Stimulated activated CD8-positive, alpha-beta memory T cell treated with anti-CD3 and anti-CD28 coated beads, Interleukin-12 subunit alpha, Interleukin-12 subunit beta, amount 100 ng/mL, for 24 hours (primary cell): ENCODE measurements around the gene ZBTB16.

Experiments
- DNase-seq: peaks from one replicate; pipeline ENCODE4 v3.0.0-alpha.2; 2020; ENCODE audit errors: extremely low read depth

Gene ZBTB16

DNA sequence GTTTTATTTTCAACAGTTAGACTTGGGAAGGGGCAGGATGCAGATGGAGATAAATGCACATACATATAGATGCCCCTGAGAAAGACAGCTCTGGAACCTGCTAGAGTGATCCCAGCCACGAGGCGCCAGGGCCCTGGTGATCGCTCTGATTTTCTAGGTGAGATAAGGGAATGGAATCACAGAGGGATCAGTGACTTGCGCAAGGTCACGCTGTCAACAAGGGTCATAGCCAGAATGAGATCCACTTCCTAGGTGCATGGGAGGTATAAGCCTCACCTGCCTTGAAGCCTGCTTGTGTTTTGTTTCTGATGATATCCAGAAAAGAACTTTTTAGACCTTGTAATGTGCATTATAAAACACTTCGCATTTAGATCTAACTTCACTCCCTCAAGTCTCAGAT is 47.5 kb downstream of the ZBTB16 start:
- DNase-seq, result no peak

DNA sequence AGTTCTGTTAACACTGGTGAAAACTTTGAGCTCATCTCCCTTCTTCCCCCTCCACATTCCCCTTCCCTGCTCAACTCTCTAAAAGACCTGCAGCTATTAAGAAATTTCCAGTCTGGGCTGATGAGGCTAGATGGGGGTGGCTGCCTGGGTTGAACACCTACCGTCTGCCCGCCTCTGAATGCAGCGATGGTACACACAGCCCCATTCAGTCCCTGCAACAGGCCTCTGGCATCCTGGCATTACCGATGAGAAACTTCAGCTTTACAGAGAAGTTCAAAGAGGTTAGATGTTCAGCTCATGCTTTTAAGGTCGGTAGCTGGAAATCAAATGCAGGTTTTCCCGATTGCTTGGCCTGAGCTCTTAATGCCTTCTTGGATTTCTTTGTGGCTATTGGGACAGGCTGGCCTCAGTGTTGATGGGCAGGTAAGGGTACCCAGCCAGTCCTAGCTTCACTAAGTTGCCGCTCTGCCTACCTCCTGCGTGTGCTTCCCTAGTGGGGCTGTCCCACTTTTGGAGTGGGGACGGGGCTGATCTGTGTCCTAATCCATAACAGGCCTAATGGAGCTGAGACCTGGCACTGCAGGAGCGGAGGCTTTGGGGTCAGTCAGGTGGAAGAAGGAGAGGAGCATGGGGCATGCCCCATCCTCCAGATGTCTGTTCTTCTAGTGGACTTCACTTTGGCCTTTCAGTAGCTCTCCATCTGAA is 49.1 kb downstream of the ZBTB16 start:
- no peak for DNase-seq

GRCh38 chr11:114109206-114110090 is 49.9 kb downstream of the ZBTB16 start:
- no peak for DNase-seq

DNA sequence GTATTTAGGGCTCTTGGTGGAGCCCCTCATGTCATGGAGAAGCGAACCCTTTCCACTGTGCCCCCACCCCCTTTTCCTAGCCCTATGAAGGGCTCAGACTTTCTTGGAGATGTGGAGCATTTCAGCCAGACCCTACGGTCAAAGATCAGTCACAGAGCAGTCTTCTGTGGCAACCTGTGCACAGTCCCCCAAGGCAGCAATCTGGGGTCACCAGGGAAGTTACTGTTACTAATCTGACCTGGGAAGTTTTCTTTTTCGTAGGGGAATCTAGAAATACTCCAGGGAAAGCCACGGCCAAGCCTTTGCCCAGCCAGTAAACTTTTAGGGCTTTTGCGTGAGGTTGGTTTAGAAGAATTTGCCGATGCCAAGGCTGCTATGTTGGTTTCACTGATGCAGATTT is 50.6 kb downstream of the ZBTB16 start:
- DNase-seq, result no peak

DNA sequence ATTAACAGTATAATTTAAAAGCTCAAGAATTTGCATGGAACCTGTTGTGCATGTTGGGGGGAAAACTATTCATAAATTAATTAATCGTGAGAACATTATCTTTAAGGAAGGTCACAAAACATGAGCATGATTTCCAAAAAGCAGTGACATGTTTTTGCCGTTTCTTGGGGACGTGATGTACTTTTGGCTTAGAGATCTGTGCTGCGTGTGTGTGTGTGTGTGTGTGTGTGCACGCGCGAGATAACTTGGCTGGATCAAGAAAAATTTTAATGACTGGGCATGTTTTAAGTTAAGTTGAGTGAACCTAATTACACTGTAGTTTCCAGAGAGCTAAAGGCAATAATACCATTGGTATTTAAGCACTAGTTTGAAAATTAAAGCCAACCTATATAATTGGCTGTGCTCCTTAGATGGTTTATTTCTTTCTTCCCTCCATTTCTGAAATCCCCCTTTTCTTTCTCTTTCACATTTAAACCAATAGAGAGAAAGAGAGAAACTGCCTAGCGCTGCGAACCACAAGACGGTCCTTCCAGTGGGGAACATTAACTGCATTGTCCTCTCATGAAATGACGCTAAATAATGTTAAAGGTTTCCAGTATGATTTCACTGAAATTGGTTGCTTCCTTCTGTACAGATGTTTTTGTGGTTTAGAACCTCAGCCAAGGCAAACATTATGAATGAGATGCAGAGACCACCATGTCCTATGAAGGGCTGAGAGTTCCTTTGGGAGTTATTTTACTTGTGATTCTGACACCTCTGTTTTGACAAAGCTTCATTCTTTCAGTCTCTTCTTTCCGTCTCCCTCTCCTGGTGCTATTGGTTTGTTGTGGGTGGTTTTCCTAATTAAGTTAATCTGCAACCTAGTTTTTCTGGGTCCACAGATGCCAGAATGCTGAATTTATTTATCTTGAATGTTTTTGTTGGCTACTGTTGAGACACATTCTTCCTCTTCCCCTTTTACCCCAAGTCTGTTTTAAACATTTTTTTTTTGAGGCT is 51.7 kb downstream of the ZBTB16 start:
- no peak for DNase-seq

DNA sequence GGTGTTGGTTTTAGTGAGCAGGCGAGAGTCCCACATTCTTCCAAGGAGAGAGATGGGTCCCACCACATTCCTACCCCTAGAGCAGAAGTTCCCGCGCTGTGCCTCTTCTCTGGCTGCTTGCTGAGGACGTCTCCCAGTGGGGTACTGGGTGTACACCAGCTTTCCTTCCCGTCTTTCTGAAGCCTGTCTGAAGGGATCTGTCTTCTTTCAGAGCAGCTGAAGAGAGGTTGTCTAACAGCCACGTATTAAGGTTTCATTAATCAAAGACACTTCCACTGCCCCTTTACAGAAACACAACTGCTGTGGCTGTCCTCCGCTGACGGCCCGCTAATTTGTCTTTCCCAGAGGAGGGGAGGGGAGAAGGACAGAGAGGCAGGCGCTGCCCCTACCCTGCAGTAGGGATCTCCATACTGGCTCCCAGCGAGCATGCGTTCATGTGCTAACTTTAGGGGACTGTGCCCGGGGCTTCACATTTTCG is 56.0 kb downstream of the ZBTB16 start:
- DNase-seq, result no peak

DNA sequence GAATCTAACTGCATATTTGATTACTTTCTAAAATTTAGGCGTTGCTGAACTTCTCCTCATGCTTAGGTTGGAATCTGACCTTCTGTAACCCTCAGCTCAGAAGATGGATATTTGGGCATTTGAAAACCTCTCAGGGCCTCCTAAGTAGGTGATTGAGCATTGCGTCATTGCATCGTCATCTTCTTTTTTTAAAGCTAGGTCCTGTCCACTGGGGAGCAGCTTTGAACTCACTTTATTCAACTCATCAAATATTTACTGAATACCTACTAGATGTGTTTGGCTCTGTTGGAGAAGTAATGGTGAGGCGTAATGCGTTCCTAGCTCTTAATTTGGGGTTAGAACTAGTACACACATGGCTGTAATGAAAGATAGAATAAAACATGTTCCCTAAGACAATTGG is 56.8 kb downstream of the ZBTB16 start:
- no peak for DNase-seq

DNA sequence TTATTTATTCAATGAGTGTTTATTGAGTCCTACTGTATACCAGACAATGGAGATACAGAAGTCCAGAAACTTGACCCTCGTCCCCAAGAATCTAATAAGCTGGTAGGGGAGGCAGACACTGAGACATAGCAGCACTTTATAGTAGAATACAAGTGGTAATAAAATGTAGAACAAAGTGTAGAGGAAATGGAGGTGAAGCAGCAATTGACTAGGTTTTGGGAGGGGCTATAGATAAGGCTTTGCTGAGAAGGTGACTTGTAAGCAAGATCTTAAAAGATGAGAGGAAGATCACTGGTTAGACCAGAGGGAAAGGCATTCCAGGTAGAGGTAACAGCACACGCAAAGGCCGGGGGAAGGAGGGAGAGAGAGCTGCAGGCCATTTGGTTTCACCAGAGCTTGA is 57.3 kb downstream of the ZBTB16 start:
- no peak for DNase-seq

GRCh38 chr11:114120606-114121005 is 61.1 kb downstream of the ZBTB16 start:
- no peak for DNase-seq

DNA sequence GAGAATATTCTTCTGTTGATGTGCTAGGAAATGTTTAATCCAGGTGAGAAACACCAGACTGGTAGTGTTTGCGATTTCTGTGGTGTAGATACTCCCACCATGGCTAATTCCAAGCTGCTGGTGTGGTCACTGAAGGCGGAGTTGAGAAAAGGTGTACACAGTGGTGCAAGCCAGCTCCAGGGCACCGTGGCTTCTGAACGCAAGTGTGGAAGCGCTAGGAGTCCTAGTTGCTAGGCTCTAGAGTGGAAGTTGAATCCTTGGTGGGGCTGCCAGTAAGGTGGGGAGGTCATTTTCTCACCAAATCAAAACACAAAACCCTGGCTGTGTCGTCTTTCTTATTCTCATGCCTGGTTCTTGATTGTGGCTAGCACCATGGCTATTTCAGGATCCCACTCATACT is 61.6 kb downstream of the ZBTB16 start:
- DNase-seq, result no peak

DNA sequence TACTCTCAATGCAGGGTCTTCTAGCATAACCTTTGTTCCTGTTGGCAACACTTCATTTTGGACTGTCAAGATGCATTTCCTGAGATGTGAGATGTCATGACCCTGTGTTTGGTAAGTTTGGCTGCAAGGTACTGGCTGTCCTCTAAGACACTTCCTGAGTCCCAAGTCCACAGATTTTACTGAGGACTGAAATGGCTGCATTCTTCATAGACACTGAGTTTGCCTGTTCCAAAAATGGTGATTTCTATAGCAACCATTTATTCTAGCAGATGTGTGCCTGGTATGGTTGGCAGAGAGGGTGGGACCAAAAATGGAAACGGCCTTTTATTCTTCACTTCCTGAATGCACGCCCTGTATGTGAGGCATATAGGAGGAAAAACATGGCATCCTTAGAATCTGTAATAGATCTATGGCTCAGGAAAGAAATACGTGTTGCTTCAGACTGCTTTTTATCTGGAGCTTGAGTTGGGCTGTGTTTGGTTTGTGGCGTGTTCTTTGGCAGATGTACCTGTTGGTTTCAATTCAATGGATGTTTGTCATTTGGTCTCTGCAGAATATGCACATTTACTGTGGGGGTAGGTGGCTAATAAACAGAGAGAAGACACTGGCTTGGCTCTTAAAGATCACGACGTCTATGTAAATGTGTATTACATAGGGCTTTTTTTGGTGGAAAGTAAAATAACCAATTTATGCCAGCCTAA is 62.4 kb downstream of the ZBTB16 start:
- no peak for DNase-seq

- no peak for DNase-seq
These were observed 63.2 kb downstream of the ZBTB16 start for GRCh38 chr11:114122686-114123085.

DNA sequence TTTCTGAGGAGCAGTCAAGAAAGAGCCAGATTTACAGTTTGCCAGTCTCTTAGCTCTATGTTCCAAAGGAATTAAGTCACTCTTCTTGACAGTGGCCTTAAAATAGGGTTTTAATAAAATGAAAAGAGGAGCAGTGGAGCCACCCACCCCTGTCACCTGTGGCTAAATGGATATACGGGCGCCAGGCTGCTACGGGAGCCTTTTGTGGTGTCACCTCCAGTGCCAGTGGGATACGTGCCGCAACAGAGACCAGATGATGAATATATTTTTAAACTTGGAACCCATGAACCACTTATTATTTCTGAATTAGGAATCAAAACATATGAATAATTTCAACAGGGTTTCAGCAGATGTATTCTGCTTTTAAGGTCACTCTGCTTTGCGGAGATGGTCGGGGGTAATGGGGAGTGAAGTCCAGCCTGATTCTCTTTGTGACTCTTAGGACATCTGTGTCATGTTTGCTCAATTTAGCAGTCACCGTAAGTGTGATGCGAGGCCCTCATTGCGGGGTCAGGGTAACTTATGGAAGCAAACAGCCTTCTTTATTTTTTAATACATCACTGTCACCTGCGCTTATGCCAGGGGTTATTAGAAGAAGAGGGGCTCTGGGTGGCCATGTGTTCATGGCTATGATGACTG is 64.3 kb downstream of the ZBTB16 start:
- DNase-seq, result no peak

GRCh38 chr11:114124601-114125144 is 65.2 kb downstream of the ZBTB16 start:
- no peak for DNase-seq

GRCh38 chr11:114125531-114125930 is 66.0 kb downstream of the ZBTB16 start:
- DNase-seq, result no peak

- DNase-seq, result no peak
These were observed 66.4 kb downstream of the ZBTB16 start for GRCh38 chr11:114125959-114126358.

GRCh38 chr11:114128399-114128798 is 68.9 kb downstream of the ZBTB16 start:
- DNase-seq, result no peak

DNA sequence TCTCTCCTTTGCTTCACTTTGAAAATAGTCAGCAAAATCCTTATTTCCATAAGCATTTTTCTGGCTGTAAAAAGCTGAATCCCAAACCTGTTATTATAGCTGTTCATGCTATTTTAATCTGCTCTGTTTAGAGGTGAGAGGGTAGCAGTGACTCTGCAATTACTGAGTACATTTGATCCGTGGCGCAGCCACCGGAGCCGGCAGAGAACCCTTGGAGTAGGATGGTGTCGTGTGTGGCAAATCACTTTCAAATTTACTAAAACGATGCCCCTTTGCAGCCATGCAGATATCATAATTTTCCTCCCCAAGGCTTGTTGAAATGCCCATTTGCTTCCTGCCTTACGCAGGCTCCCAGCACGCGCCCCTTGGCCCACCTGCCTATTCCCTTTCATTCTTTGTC is 69.6 kb downstream of the ZBTB16 start:
- DNase-seq, result no peak

GRCh38 chr11:114129699-114130098 is 70.2 kb downstream of the ZBTB16 start:
- no peak for DNase-seq

- DNase-seq, result no peak
These were observed 70.6 kb downstream of the ZBTB16 start for GRCh38 chr11:114130115-114130576.
